Bronchial epithelial cell (primary cell): ENCODE measurements around the gene BARHL2. TPM values are rescaled to one million over a fixed set of nuclear protein-coding genes. Genes with fewer than 3 reads are reported as not detected.

Source experiments
- DNase-seq: peaks from one replicate; pipeline ENCODE4 v3.0.0-alpha.2; 2010; ENCODE audit warnings: low read depth
- FAIRE-seq: peaks from 2 replicates; lab custom pipeline; 2011; peaks lifted over from hg19 to GRCh38; lab: Jason Lieb, UNC
- H3K27me3 ChIP-seq: 2 replicates; pipeline ENCODE4 v1.5.1; 2011; ENCODE audit warnings: low read length; ENCODE audit not compliant: control insufficient read depth, insufficient read depth
- H3K36me3 ChIP-seq: 2 replicates; pipeline ENCODE4 v1.5.1; 2011; ENCODE audit warnings: low read length; ENCODE audit not compliant: control insufficient read depth, insufficient read depth
- H3K4me3 ChIP-seq: 2 replicates; pipeline ENCODE4 v1.5.1; 2011; ENCODE audit warnings: mild to moderate bottlenecking, low read depth, low read length, control low read depth
- total RNA-seq: library from RNA; depleted of rRNA; stranded (reverse); fragments of >200 nt; gene quantifications from 2 replicates; pipeline ENCODE4 v1.2.1, GENCODE V29; 2014
- TF ChIP-seq, protein P1 (sequence below): IDR thresholded peaks from 2 replicates; pipeline ENCODE4 v1.5.1; 2011; ENCODE audit warnings: mild to moderate bottlenecking, moderate library complexity, low read length, control low read depth, inconsistent platforms; ENCODE audit not compliant: insufficient read depth, severe bottlenecking

BARHL2 gene
- total RNA-seq, 1 donor from 2014 or later = not detected

- DNase-seq = no peak
- TF ChIP-seq, protein P1, sequence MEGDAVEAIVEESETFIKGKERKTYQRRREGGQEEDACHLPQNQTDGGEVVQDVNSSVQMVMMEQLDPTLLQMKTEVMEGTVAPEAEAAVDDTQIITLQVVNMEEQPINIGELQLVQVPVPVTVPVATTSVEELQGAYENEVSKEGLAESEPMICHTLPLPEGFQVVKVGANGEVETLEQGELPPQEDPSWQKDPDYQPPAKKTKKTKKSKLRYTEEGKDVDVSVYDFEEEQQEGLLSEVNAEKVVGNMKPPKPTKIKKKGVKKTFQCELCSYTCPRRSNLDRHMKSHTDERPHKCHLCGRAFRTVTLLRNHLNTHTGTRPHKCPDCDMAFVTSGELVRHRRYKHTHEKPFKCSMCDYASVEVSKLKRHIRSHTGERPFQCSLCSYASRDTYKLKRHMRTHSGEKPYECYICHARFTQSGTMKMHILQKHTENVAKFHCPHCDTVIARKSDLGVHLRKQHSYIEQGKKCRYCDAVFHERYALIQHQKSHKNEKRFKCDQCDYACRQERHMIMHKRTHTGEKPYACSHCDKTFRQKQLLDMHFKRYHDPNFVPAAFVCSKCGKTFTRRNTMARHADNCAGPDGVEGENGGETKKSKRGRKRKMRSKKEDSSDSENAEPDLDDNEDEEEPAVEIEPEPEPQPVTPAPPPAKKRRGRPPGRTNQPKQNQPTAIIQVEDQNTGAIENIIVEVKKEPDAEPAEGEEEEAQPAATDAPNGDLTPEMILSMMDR = no peak
- no peak overlapping the region for H3K4me3 ChIP-seq
- H3K27me3 ChIP-seq = peaks cover 78% of the 10 kb centered on the region
- H3K36me3 ChIP-seq = no peaks in the 10 kb centered on the region
- FAIRE-seq = no peak
Measured at GRCh38 chr1:90714521-90714951, 2.6 kb downstream of the BARHL2 start.

GRCh38 chr1:90713741-90714509 lies 3.2 kb downstream of the BARHL2 start:
- TF ChIP-seq, protein P1 = no peak
- no peak for FAIRE-seq
- Histone ChIP-seq H3K36me3 (no peaks in the 10 kb centered on the region), H3K27me3 (peaks cover 75% of the 10 kb centered on the region), H3K4me3 (no peak overlapping the region)
- no peak for DNase-seq

- H3K27me3 ChIP-seq = peaks cover 73% of the 10 kb centered on the region
- TF ChIP-seq, protein P1 = no peak
- no peaks in the 10 kb centered on the region for H3K36me3 ChIP-seq
- no peak overlapping the region for H3K4me3 ChIP-seq
- DNase-seq = no peak
- no peak for FAIRE-seq
Measured at GRCh38 chr1:90712915-90713730, 4.0 kb downstream of the BARHL2 start.

- FAIRE-seq (no peak), DNase-seq (no peak)
- Histone ChIP-seq H3K27me3 (peaks cover 75% of the 10 kb centered on the region), H3K4me3 (no peak overlapping the region), H3K36me3 (no peaks in the 10 kb centered on the region)
- TF ChIP-seq, protein P1 = no peak
Measured at GRCh38 chr1:90712153-90712856, 4.8 kb downstream of the BARHL2 start.

DNA sequence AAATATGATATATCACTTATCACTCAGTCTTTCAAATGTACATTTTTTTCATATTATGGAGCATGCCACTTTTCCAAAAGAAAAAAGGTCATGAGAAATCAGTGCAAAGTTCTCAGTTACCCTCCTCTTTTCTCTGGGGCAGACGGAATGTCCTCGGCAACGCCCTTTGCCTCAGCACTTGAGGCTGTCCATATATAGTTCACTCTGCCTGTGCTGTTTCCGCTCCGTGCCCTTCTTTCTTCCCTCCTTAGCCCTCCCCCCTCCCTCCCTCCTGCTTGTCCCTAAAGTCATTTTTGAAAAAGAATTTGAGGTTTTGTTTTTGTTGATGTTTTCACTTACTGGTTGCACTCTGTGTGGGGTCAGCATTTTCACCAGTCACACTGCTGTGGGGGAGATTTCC lies 5.4 kb downstream of the BARHL2 start:
- peaks cover 72% of the 10 kb centered on the region for H3K27me3 ChIP-seq
- DNase-seq (no peak), FAIRE-seq (no peak)
- TF ChIP-seq, protein P1 = no peak
- no peak overlapping the region for H3K4me3 ChIP-seq
- H3K36me3 ChIP-seq = no peaks in the 10 kb centered on the region
